ENCODE results near the gene GKAP1.
"Not testable (repeated sequence)": the region's sequence is repeated elsewhere in the genome, so short reads cannot be mapped to it uniquely, and the experiment has no call there.

The GKAP1 gene

GRCh38 chr9:83817356-83818278 lies at the start of gene GKAP1:
TSS of gene GKAP1 (minus strand) at chr9:83817769. CDS start at chr9:83806517, 11,252 bp downstream.
- peak; percentile 73 for DNase-seq

- DNase-seq: not testable (repeated sequence)
Observed at GRCh38 chr9:83849895-83850294, 32.3 kb upstream of the GKAP1 start.

GRCh38 chr9:83837070-83837643 lies 19.6 kb upstream of the GKAP1 start:
- not testable (repeated sequence) for DNase-seq

GRCh38 chr9:83830426-83831071 lies 13.0 kb upstream of the GKAP1 start:
- not testable (repeated sequence) for DNase-seq

- DNase-seq: not testable (repeated sequence)
Observed at GRCh38 chr9:83824986-83825623, 7.5 kb upstream of the GKAP1 start.

- DNase-seq: not testable (repeated sequence)
Observed at GRCh38 chr9:83817011-83817355, 586 bp downstream of the GKAP1 start.

- DNase-seq: not testable (repeated sequence)
Observed at GRCh38 chr9:83815120-83815519, 2.4 kb downstream of the GKAP1 start.

GRCh38 chr9:83809213-83809612 lies 8.4 kb downstream of the GKAP1 start:
- DNase-seq: not testable (repeated sequence)

GRCh38 chr9:83804454-83804853 lies 13.1 kb downstream of the GKAP1 start:
- DNase-seq: not testable (repeated sequence)

GRCh38 chr9:83803941-83804340 lies 13.6 kb downstream of the GKAP1 start:
- DNase-seq: not testable (repeated sequence)

- DNase-seq: no peak
Observed at GRCh38 chr9:83800236-83801033, 17.1 kb downstream of the GKAP1 start.

- DNase-seq: no peak
Observed at GRCh38 chr9:83794051-83794450, 23.5 kb downstream of the GKAP1 start.

- no peak for DNase-seq
Observed at GRCh38 chr9:83792746-83793145, 24.8 kb downstream of the GKAP1 start.

GRCh38 chr9:83778164-83778563 lies 39.4 kb downstream of the GKAP1 start:
- DNase-seq: no peak

- no peak for DNase-seq
Observed at GRCh38 chr9:83775932-83776331, 41.6 kb downstream of the GKAP1 start.

GRCh38 chr9:83772860-83773259 lies 44.7 kb downstream of the GKAP1 start:
- no peak for DNase-seq

GRCh38 chr9:83765376-83765775 lies 52.2 kb downstream of the GKAP1 start:
- DNase-seq: no peak

- no peak for DNase-seq
Observed at GRCh38 chr9:83754383-83754977, 63.1 kb downstream of the GKAP1 start.

GRCh38 chr9:83749706-83750105 lies 67.9 kb downstream of the GKAP1 start:
- DNase-seq: no peak

- DNase-seq: no peak
Observed at GRCh38 chr9:83744206-83744605, 73.4 kb downstream of the GKAP1 start.

GRCh38 chr9:83733739-83734138 lies 83.8 kb downstream of the GKAP1 start:
- DNase-seq: no peak

Measured in NCI-H1436 treated with DMSO at 0.1 percent for 48 hours (cell line).